Thyroid gland (tissue), 4 donors: ENCODE measurements around the gene KLF2.

ENCODE experiments used
- POLR2A ChIP-seq, 2 donors: fragments of 450-650 bp; IDR thresholded peaks; one replicate each; pipeline ENCODE4 v1.6.1; 2017; ENCODE audit warnings: antibody characterized with exemption in 2 of 2, mild to moderate bottlenecking in 2 of 2, moderate library complexity in 1 of 2
- TF ChIP-seq, protein P1 (sequence below), 6 experiments: fragments of 200-600 bp in 3 of 6; fragments of 450-650 bp in 3 of 6; sonication (generic) in 3 of 6; IDR thresholded peaks; one replicate each; pipeline ENCODE4 v1.5.1; 2016 to 2019; ENCODE audit warnings: antibody characterized with exemption in 6 of 6, mild to moderate bottlenecking in 2 of 6, inconsistent platforms in 1 of 6, moderate library complexity in 1 of 6

DNA sequence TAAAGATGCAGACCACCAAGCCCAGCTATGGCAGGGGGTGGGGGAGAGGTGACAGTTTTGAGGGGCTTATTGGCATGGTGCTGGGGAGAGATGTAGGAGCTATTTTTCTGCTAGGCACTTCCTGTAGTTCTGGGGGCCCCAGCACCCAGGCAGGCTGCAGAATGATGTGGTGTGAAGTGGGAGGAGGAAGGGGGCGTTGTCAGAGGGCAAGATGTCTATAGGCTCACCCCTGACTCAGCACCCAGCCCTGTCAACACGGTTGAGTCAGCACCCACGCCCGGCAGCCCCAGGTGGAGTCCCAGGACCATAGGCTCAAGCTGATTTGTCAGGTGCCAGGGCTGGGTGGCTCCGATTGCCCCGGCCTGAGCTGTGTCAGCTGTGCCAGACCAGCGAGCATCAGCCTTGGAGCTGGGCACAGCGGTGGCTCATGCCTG is 5.8 kb downstream of the KLF2 start:
- TF ChIP-seq, protein P1, sequence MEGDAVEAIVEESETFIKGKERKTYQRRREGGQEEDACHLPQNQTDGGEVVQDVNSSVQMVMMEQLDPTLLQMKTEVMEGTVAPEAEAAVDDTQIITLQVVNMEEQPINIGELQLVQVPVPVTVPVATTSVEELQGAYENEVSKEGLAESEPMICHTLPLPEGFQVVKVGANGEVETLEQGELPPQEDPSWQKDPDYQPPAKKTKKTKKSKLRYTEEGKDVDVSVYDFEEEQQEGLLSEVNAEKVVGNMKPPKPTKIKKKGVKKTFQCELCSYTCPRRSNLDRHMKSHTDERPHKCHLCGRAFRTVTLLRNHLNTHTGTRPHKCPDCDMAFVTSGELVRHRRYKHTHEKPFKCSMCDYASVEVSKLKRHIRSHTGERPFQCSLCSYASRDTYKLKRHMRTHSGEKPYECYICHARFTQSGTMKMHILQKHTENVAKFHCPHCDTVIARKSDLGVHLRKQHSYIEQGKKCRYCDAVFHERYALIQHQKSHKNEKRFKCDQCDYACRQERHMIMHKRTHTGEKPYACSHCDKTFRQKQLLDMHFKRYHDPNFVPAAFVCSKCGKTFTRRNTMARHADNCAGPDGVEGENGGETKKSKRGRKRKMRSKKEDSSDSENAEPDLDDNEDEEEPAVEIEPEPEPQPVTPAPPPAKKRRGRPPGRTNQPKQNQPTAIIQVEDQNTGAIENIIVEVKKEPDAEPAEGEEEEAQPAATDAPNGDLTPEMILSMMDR (IDR thresholded peaks at IDR 0.05): no peak
- TF ChIP-seq POLR2A (IDR thresholded peaks at IDR 0.05): no peak
